Keratinocyte (primary cell): ENCODE measurements around the gene ADRM1. TPM values are rescaled to one million over a fixed set of nuclear protein-coding genes. Genes with fewer than 3 reads are reported as not detected.

ENCODE experiments used
- DNase-seq: peaks from one replicate; pipeline ENCODE4 v3.0.0-alpha.2; 2011; ENCODE audit warnings: low read depth, missing footprints, low spot score
- FAIRE-seq: peaks from 2 replicates; lab custom pipeline; 2011; peaks lifted over from hg19 to GRCh38; lab: Jason Lieb, UNC
- H2AFZ ChIP-seq: 2 replicates; pipeline ENCODE4 v1.6.0; 2012; ENCODE audit warnings: low read length, control low read depth, inconsistent platforms; ENCODE audit not compliant: control insufficient read depth
- H3K27ac ChIP-seq: 2 replicates; pipeline ENCODE4 v1.5.1; 2011; ENCODE audit warnings: low read length; ENCODE audit not compliant: control insufficient read depth, insufficient read depth
- H3K27me3 ChIP-seq: 3 replicates; pipeline ENCODE4 v1.6.0; 2011; ENCODE audit warnings: low read length; ENCODE audit not compliant: control insufficient read depth, insufficient read depth; ENCODE audit errors: extremely low read depth
- H3K36me3 ChIP-seq, 2 experiments: 2 replicates in 1 of 2; 3 replicates in 1 of 2; pipeline ENCODE4 v1.5.1; 2011; ENCODE audit warnings: low read length in 2 of 2, mild to moderate bottlenecking in 1 of 2; ENCODE audit not compliant: control insufficient read depth in 2 of 2, insufficient read depth in 2 of 2; ENCODE audit errors: extremely low read depth in 1 of 2
- H3K4me1 ChIP-seq: 3 replicates; pipeline ENCODE4 v1.5.1; 2011; ENCODE audit warnings: low read length; ENCODE audit not compliant: control insufficient read depth, insufficient read depth; ENCODE audit errors: extremely low read depth
- H3K4me2 ChIP-seq: 3 replicates; pipeline ENCODE4 v1.6.0; 2011; ENCODE audit warnings: low read depth, low read length; ENCODE audit not compliant: control insufficient read depth, insufficient read depth; ENCODE audit errors: extremely low read depth
- H3K4me3 ChIP-seq, 3 experiments: fragments of 200-600 bp in 1 of 3; sonication (generic) in 1 of 3; 2 replicates in 2 of 3; 3 replicates in 1 of 3; pipeline ENCODE4 v1.5.1; 2011 to 2016; ENCODE audit warnings: low read length in 3 of 3, mild to moderate bottlenecking in 3 of 3, control low read depth in 2 of 3, inconsistent platforms in 1 of 3, low read depth in 1 of 3, mixed read lengths in 1 of 3, mixed run types in 1 of 3, moderate library complexity in 1 of 3; ENCODE audit not compliant: control insufficient read depth in 2 of 3, insufficient read depth in 2 of 3; ENCODE audit errors: extremely low read depth in 1 of 3
- H3K79me2 ChIP-seq: 2 replicates; pipeline ENCODE4 v1.6.0; 2012; ENCODE audit warnings: low read length; ENCODE audit not compliant: control insufficient read depth, insufficient read depth
- H3K9ac ChIP-seq: 3 replicates; pipeline ENCODE4 v1.6.0; 2011; ENCODE audit warnings: low read length; ENCODE audit not compliant: control insufficient read depth, insufficient read depth; ENCODE audit errors: extremely low read depth
- H3K9me1 ChIP-seq: 3 replicates; pipeline ENCODE4 v1.6.0; 2011; ENCODE audit warnings: low read length; ENCODE audit not compliant: control insufficient read depth, insufficient read depth; ENCODE audit errors: extremely low read depth
- H3K9me3 ChIP-seq: 2 replicates; pipeline ENCODE4 v1.5.1; 2012; ENCODE audit warnings: low read depth, low read length; ENCODE audit not compliant: control insufficient read depth
- H4K20me1 ChIP-seq: 3 replicates; pipeline ENCODE4 v1.6.0; 2011; ENCODE audit warnings: low read length; ENCODE audit not compliant: control insufficient read depth, insufficient read depth; ENCODE audit errors: extremely low read depth
- CTCF ChIP-seq, 3 experiments: IDR thresholded peaks in 1 of 3; conservative IDR thresholded peaks in 1 of 3; optimal IDR thresholded peaks in 1 of 3; 2 replicates in 2 of 3; 3 replicates in 1 of 3; pipeline versions ENCODE3 to v1.5.1; 2011; ENCODE audit warnings: low read length in 3 of 3, mild to moderate bottlenecking in 3 of 3, moderate library complexity in 2 of 3, control low read depth in 1 of 3, inconsistent platforms in 1 of 3; ENCODE audit not compliant: insufficient read depth in 2 of 3; ENCODE audit errors: extremely low read depth in 1 of 3
- EZH2 ChIP-seq: IDR thresholded peaks from one replicate; pipeline ENCODE4 v1.6.1; 2012; ENCODE audit warnings: inconsistent platforms, mild to moderate bottlenecking, low read length, moderate library complexity
- dilution Hi-C: fragments of 300-500 bp; cut with MboI; formaldehyde crosslinking; loops from one replicate; pipeline ENCODE4 v1.7.0; 2020; ENCODE audit warnings: low sequenced_read_pairs; ENCODE audit not compliant: extremely low pct_ligation_motif_present
- polyA plus RNA-seq, 5 experiments: library from polyadenylated mRNA; depleted of rRNA in 3 of 5; stranded (reverse) in 3 of 5; stranded (forward) in 1 of 5; unstranded in 1 of 5; fragments of >200 nt; gene quantifications; 1 replicate in 1 of 5; 2 replicates in 3 of 5; 3 replicates in 1 of 5; pipeline versions ENCODE4 v1.2.1 to v1.2.3, GENCODE V29; 2011 to 2012; ENCODE audit warnings: missing spikeins in 2 of 5, low read depth in 1 of 5, low replicate concordance in 1 of 5

Gene ADRM1
- polyA plus RNA-seq, 1 donor (not counting 4 experiments of a cell fraction or from before 2014, with no cell fraction given) = 91.4 TPM

GRCh38 chr20:62309198-62309944, 6.6 kb downstream of the ADRM1 start:
- H3K4me1 ChIP-seq = peaks cover 31% of the 10 kb centered on the region
- no peaks in the 10 kb centered on the region for H3K9me3 ChIP-seq
- no peak overlapping the region for H3K4me2 ChIP-seq
- H4K20me1 ChIP-seq = peaks cover 50% of the 10 kb centered on the region
- no peaks in the 10 kb centered on the region for H3K9me1 ChIP-seq
- no peak overlapping the region for H3K27ac ChIP-seq
- H3K27me3 ChIP-seq = no peaks in the 10 kb centered on the region
- H3K36me3 ChIP-seq = peaks cover 37 to 48% of the 10 kb centered on the region in 2 experiments
- no peak overlapping the region for H2AFZ ChIP-seq
- H3K4me3 ChIP-seq = no peak overlapping the region
- H3K9ac ChIP-seq = no peak overlapping the region
- FAIRE-seq (no peak), DNase-seq (no peak)
- peaks cover 36% of the 10 kb centered on the region for H3K79me2 ChIP-seq
- TF ChIP-seq CTCF (optimal IDR thresholded peaks at IDR 0.05 in 1 of 3, IDR thresholded peaks at IDR 0.05 in 1 of 3, conservative IDR thresholded peaks at IDR 0.05 in 1 of 3; ENCODE audit: extremely low read depth in 1 of 3, insufficient read depth in 2 of 3, low read length in 3 of 3) (no peak), EZH2 (no peak)
- dilution Hi-C loops = no loop called here

- no peak overlapping the region for H2AFZ ChIP-seq
- TF ChIP-seq CTCF (optimal IDR thresholded peaks at IDR 0.05 in 1 of 3, IDR thresholded peaks at IDR 0.05 in 1 of 3, conservative IDR thresholded peaks at IDR 0.05 in 1 of 3; ENCODE audit: extremely low read depth in 1 of 3, insufficient read depth in 2 of 3, low read length in 3 of 3) = no peak
- TF ChIP-seq EZH2 = no peak
- FAIRE-seq (no peak), DNase-seq (no peak)
- H4K20me1 ChIP-seq = peaks cover 43% of the 10 kb centered on the region
- H3K9me3 ChIP-seq = no peaks in the 10 kb centered on the region
- H3K4me1 ChIP-seq = peaks cover 23% of the 10 kb centered on the region
- H3K27me3 ChIP-seq = no peaks in the 10 kb centered on the region
- no peak overlapping the region for H3K27ac ChIP-seq
- no peaks in the 10 kb centered on the region for H3K9me1 ChIP-seq
- no peak overlapping the region for H3K4me2 ChIP-seq
- peaks cover 38 to 46% of the 10 kb centered on the region in 2 experiments for H3K36me3 ChIP-seq
- H3K9ac ChIP-seq = no peak overlapping the region
- no peak overlapping the region for H3K4me3 ChIP-seq
- dilution Hi-C loops = no loop called here
- H3K79me2 ChIP-seq = peaks cover 28% of the 10 kb centered on the region
These were observed 7.4 kb downstream of the ADRM1 start for GRCh38 chr20:62309947-62310756.
